ENCODE results near the gene IHH. TPM values are rescaled to one million over a fixed set of nuclear protein-coding genes. Genes with fewer than 3 reads are reported as not detected.

IHH gene
- total and polyA plus RNA-seq, 2 of the 8 experiments (the other 6 are each of a cell fraction or from before 2014, with no cell fraction given) = 0.03 TPM; not detected in 1

DNA sequence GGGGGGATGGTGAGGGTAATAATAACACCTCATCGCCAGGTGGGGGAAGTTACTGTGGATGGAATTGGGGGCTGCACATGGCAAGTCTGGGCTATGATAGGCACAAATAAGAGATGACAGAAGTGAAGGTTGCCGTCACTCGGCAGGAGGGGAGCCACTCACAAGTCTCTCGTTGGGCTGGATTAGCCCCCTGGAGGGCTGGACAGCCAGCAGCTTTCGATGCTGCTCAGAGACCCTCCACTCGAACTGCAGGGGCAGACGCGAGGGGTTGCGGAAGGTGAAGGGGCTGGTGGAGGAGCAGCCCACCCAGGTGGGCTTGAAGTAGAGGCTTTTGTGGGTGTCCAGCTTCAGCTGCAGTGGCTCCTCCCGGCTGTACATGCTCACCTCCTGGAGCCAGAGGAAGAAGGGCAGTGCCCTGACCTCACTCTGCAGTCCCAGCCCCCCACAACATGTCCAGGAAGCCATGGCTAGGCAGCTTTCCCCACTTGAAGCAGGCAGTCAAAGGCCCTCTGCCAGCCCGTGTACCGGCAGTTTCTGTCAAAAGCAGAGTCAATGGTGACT, 37.6 kb downstream of the IHH start (continued):
- no peak for TF ChIP-seq PHF8 (conservative IDR thresholded peaks at IDR 0.05; ENCODE audit: low read depth, low read length)
- TF ChIP-seq JUN (IDR thresholded peaks at IDR 0.05; ENCODE audit: low read depth, low read length) = no peak
- no peak for TF ChIP-seq JUND (IDR thresholded peaks at IDR 0.05; ENCODE audit: low read length)
- no peak for TF ChIP-seq BRCA1 (IDR thresholded peaks at IDR 0.05; ENCODE audit: low read depth, low read length)
- TF ChIP-seq KDM4A (IDR thresholded peaks at IDR 0.05; ENCODE audit: low read depth, low read length, severe bottlenecking) = no peak
- no peak for TF ChIP-seq EGR1 (IDR thresholded peaks at IDR 0.05; ENCODE audit: borderline replicate concordance, low read depth, low read length)
- TF ChIP-seq RAD21 (IDR thresholded peaks at IDR 0.05 in 1 of 2, conservative IDR thresholded peaks at IDR 0.05 in 1 of 2; ENCODE audit: low read depth in 2 of 2, low read length in 2 of 2) = no peak
- TF ChIP-seq SIX5 (IDR thresholded peaks at IDR 0.05; ENCODE audit: low read depth, low read length) = no peak

Measured in H1 (cell line).